ENCODE results near the gene ITGA4. TPM values are rescaled to one million over a fixed set of nuclear protein-coding genes. Genes with fewer than 3 reads are reported as not detected.
A peak's percentile ranks its signal among the peaks of the same experiment; 100 is the strongest.

The ITGA4 gene
- total RNA-seq, 1 donor from 2014 or later: 20.0 TPM

DNA sequence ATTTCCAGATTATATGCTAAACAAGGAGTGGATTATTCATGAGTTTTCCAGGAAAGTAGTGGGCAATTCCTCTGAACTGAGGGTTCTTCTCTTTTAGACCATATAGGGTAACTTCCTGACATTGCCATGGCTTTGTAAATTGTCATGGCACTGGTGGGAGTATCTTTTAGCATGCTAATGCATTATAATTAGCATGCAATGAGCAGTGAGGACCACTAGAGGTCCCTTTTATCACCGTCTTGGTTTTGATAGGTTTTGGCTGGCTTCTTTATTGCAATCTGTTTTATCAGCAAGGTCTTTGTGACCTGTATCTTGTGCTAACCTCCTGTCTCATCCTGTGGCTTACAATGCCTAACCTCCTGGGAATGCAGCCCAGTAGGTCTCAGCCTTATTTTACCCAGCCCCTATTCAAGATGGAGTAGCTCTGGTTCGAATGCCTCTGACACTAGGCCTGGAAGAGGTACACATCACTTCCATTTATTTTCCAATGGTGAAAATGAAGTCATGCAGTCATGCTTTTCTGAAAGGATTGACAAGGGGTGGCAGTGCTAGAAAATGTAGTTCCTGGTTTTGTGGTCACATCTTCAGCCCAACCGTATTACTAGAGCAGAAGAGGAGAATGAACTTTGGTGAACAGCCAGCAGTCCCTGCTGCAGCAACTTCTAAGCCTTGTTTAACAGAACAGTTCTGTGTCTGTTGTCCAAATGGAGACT lies 26.6 kb upstream of the ITGA4 start:
- no peaks in the 10 kb centered on the region for H3K36me3 Mint-ChIP-seq (ENCODE audit: low read depth, unreplicated experiment)
- no peaks in the 10 kb centered on the region for H3K4me1 Mint-ChIP-seq (ENCODE audit: low read depth, unreplicated experiment)

GRCh38 chr2:181431674-181432073 lies 25.5 kb upstream of the ITGA4 start:
- H4K20me1 ChIP-seq (ENCODE audit: insufficient read depth, low read length): no peaks in the 10 kb centered on the region
- H3K9me3 Mint-ChIP-seq (ENCODE audit: unreplicated experiment): peaks cover 4% of the 10 kb centered on the region
- no peak overlapping the region for H3K9ac ChIP-seq (ENCODE audit: low read length)
- H3K79me2 ChIP-seq (ENCODE audit: insufficient read depth, low read length): no peaks in the 10 kb centered on the region
- no peaks in the 10 kb centered on the region for H3K9me3 ChIP-seq (ENCODE audit: insufficient read depth, low read depth, low read length)
- H3K4me1 ChIP-seq (ENCODE audit: insufficient read depth, low read length): no peaks in the 10 kb centered on the region
- no peaks in the 10 kb centered on the region for H3K27me3 ChIP-seq (ENCODE audit: insufficient read depth, low read length)
- H3K4me1 Mint-ChIP-seq (ENCODE audit: low read depth, unreplicated experiment): no peaks in the 10 kb centered on the region
- H3K4me3 Mint-ChIP-seq (ENCODE audit: unreplicated experiment): no peak overlapping the region
- no peak overlapping the region for H3K27ac ChIP-seq (ENCODE audit: low read depth, low read length)
- no peak overlapping the region for H3K4me2 ChIP-seq (ENCODE audit: low read length)
- H2AFZ ChIP-seq (ENCODE audit: low read depth, low read length): no peak overlapping the region
- no peaks in the 10 kb centered on the region for H3K27me3 Mint-ChIP-seq (ENCODE audit: low read depth, unreplicated experiment)
- no peak overlapping the region for H3K4me3 ChIP-seq (ENCODE audit: insufficient read depth, low read depth, low read length)
- no peaks in the 10 kb centered on the region for H3K36me3 Mint-ChIP-seq (ENCODE audit: low read depth, unreplicated experiment)
- no peak for FAIRE-seq
- TF ChIP-seq EZH2 (IDR thresholded peaks at IDR 0.05; ENCODE audit: insufficient read depth, low read length): no peak
- TF ChIP-seq, protein P1, sequence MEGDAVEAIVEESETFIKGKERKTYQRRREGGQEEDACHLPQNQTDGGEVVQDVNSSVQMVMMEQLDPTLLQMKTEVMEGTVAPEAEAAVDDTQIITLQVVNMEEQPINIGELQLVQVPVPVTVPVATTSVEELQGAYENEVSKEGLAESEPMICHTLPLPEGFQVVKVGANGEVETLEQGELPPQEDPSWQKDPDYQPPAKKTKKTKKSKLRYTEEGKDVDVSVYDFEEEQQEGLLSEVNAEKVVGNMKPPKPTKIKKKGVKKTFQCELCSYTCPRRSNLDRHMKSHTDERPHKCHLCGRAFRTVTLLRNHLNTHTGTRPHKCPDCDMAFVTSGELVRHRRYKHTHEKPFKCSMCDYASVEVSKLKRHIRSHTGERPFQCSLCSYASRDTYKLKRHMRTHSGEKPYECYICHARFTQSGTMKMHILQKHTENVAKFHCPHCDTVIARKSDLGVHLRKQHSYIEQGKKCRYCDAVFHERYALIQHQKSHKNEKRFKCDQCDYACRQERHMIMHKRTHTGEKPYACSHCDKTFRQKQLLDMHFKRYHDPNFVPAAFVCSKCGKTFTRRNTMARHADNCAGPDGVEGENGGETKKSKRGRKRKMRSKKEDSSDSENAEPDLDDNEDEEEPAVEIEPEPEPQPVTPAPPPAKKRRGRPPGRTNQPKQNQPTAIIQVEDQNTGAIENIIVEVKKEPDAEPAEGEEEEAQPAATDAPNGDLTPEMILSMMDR (IDR thresholded peaks at IDR 0.05; ENCODE audit: insufficient read depth, low read depth, low read length): no peak
- DNase-seq (ENCODE audit: low read depth): no peak
- no peaks in the 10 kb centered on the region for H3K36me3 ChIP-seq (ENCODE audit: insufficient read depth, low read length)
- no peak overlapping the region for H3K27ac Mint-ChIP-seq (ENCODE audit: unreplicated experiment)

More for the DNA sequence above, 26.6 kb upstream of the ITGA4 start:
- no peaks in the 10 kb centered on the region for H4K20me1 ChIP-seq (ENCODE audit: insufficient read depth, low read length)
- Mint-ChIP-seq H3K27me3 (ENCODE audit: low read depth, unreplicated experiment) (no peaks in the 10 kb centered on the region), H3K9me3 (ENCODE audit: unreplicated experiment) (peaks cover 4% of the 10 kb centered on the region), H3K4me3 (ENCODE audit: unreplicated experiment) (no peak overlapping the region), H3K27ac (ENCODE audit: unreplicated experiment) (no peak overlapping the region)
- H3K4me2 ChIP-seq (ENCODE audit: low read length): no peak overlapping the region
- H3K79me2 ChIP-seq (ENCODE audit: insufficient read depth, low read length): no peaks in the 10 kb centered on the region
- H3K4me1 ChIP-seq (ENCODE audit: insufficient read depth, low read length): no peaks in the 10 kb centered on the region
- no peak overlapping the region for H3K9ac ChIP-seq (ENCODE audit: low read length)
- no peak overlapping the region for H2AFZ ChIP-seq (ENCODE audit: low read depth, low read length)
- DNase-seq (ENCODE audit: low read depth): no peak
- TF ChIP-seq EZH2 (IDR thresholded peaks at IDR 0.05; ENCODE audit: insufficient read depth, low read length): no peak
- TF ChIP-seq, protein P1 (IDR thresholded peaks at IDR 0.05; ENCODE audit: insufficient read depth, low read depth, low read length): peak; percentile 43
- H3K27ac ChIP-seq (ENCODE audit: low read depth, low read length): no peak overlapping the region
- no peaks in the 10 kb centered on the region for H3K36me3 ChIP-seq (ENCODE audit: insufficient read depth, low read length)
- no peaks in the 10 kb centered on the region for H3K9me3 ChIP-seq (ENCODE audit: insufficient read depth, low read depth, low read length)
- H3K4me3 ChIP-seq (ENCODE audit: insufficient read depth, low read depth, low read length): no peak overlapping the region
- no peak for FAIRE-seq
- no peaks in the 10 kb centered on the region for H3K27me3 ChIP-seq (ENCODE audit: insufficient read depth, low read length)

DNA sequence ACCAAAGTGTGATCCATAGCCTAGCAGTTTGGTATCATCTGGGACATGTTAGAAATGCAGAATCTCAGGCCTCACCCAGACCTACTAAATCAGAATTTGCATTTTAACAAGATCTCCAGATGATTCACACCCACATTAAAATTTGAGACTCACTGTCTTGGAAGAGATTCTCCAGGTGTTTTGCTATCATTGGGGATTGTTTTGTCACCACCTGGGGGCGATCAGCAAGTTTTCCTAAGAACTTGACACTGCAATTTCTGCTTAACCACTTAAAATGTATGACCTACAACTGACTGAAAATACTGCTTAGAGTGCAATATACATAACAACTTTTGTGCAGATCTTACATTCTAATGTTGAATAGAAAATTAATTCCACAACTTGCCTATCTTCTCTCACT lies 18.9 kb upstream of the ITGA4 start:
- H3K4me3 Mint-ChIP-seq (ENCODE audit: unreplicated experiment): no peak overlapping the region
- Histone ChIP-seq H3K9ac (ENCODE audit: low read length) (no peak overlapping the region), H3K9me3 (ENCODE audit: insufficient read depth, low read depth, low read length) (no peaks in the 10 kb centered on the region), H2AFZ (ENCODE audit: low read depth, low read length) (no peak overlapping the region), H3K4me1 (ENCODE audit: insufficient read depth, low read length) (no peaks in the 10 kb centered on the region), H3K36me3 (ENCODE audit: insufficient read depth, low read length) (no peaks in the 10 kb centered on the region), H3K4me3 (ENCODE audit: insufficient read depth, low read depth, low read length) (no peak overlapping the region), H3K27me3 (ENCODE audit: insufficient read depth, low read length) (no peaks in the 10 kb centered on the region), H3K27ac (ENCODE audit: low read depth, low read length) (no peak overlapping the region), H4K20me1 (ENCODE audit: insufficient read depth, low read length) (no peaks in the 10 kb centered on the region), H3K79me2 (ENCODE audit: insufficient read depth, low read length) (no peaks in the 10 kb centered on the region), H3K4me2 (ENCODE audit: low read length) (no peak overlapping the region)
- TF ChIP-seq, protein P1 (IDR thresholded peaks at IDR 0.05; ENCODE audit: insufficient read depth, low read depth, low read length): no peak
- no peak for TF ChIP-seq EZH2 (IDR thresholded peaks at IDR 0.05; ENCODE audit: insufficient read depth, low read length)
- peak; percentile 9 for FAIRE-seq
- H3K9me3 Mint-ChIP-seq (ENCODE audit: unreplicated experiment): peaks cover 4% of the 10 kb centered on the region
- H3K27ac Mint-ChIP-seq (ENCODE audit: unreplicated experiment): no peak overlapping the region
- H3K36me3 Mint-ChIP-seq (ENCODE audit: low read depth, unreplicated experiment): no peaks in the 10 kb centered on the region
- no peak for DNase-seq (ENCODE audit: low read depth)
- no peaks in the 10 kb centered on the region for H3K4me1 Mint-ChIP-seq (ENCODE audit: low read depth, unreplicated experiment)
- peaks cover 4% of the 10 kb centered on the region for H3K27me3 Mint-ChIP-seq (ENCODE audit: low read depth, unreplicated experiment)
